ENCODE measurements around the gene RANGRF.

RANGRF gene

DNA sequence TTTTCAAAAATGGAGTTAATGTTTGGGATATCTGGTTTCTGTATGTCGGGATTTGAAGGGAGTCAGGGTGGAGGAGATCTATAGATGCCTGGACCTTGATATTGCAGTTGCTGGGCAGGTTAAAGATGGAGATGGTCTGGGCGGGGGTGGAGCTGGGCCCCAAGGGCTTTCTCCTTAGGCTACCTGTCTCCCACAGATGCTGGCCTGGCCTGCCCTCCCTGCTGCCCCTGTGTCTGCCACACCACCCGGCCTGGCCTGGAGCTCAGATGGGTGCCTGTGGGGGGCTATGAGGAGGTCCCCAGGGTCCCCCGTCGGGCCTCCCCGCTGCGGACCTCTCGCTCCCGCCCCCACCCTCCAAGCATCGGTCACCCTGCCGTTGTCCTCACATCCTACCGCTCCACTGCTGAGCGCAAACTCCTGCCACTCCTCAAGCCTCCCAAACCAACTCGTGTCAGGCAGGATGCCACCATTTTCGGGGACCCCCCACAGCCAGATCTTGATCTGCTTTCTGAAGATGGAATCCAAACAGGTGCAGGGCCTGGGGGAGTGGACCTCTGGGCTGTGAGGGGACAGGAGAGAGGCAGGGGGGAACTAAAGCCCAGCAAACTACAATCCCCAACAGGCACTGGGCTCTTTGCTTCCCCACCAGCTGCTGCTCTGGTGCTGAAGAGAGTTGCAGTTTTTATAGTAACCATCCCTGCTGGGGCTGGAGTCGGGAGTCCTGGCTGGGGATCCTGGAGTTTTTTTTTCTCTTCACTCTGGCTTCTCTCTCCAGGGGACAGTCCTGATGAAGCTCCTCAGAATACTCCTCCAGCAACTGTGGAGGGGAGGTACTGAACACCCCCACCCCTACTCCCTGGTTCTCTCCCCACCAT is 24.5 kb downstream of the RANGRF start:
- DNase-seq (ENCODE audit: low read depth in 3 of 3) = no peak

DNA sequence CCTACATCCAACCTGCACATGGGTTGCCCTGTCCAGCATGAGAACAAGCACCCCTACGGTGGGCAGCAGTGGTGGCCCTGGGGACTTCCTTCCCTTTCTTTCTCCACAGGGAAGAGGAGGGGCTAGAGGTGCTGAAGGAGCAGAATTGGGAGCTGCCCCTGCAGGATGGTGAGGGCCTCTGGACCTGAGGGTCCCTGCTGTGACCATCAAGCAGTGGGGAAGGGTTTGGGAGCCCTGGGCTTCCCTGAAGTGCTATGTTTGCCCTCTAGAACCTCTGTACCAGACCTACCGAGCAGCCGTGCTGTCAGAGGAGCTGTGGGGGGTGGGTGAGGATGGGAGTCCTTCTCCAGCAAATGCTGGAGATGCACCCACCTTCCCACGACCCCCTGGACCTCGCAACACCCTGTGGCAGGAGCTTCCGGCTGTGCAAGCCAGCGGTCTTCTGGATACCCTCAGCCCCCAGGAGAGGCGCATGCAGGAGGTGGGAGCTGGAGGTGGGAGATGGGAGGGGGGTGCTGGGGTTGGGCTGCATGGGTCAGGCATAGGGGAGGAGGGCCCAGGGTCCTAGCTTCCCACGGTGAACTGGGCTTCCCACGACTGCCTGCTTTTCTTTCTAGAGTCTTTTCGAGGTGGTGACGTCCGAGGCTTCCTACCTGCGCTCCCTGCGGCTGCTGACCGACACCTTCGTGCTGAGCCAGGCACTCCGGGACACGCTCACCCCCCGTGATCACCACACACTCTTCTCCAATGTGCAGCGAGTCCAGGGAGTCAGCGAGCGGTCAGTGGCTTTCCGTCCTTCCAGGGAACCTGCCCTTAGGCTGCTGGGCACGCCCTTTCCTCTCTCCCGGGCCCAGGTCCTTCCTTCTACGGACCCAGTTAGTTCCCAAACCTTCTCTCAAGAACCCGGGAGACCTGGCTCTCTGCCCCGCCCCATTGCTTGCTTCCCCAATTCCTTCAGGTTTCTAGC is 26.6 kb downstream of the RANGRF start:
- no peak for DNase-seq (ENCODE audit: low read depth in 3 of 3)

DNA sequence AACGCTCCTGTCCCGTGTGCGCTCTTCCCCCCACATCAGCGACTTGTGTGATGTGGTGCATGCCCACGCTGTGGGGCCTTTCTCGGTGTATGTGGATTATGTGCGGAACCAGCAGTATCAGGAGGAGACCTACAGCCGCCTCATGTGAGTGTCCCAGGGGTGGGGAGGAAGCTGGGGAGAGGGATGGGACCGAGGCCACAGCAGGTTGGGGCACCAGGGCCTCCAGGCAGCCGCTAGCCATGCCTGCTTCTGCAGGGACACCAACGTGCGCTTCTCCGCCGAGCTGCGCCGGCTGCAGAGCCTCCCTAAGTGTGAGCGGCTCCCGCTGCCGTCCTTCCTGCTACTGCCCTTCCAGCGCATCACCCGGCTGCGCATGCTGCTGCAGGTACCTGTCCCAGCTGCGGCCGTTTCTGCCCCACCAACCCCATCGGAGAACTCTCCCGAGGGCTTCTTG is 27.3 kb downstream of the RANGRF start:
- DNase-seq (ENCODE audit: low read depth in 3 of 3) = no peak

- DNase-seq (ENCODE audit: low read depth in 3 of 3) = no peak
Measured at GRCh38 chr17:8318010-8318935, 29.8 kb downstream of the RANGRF start.

DNA sequence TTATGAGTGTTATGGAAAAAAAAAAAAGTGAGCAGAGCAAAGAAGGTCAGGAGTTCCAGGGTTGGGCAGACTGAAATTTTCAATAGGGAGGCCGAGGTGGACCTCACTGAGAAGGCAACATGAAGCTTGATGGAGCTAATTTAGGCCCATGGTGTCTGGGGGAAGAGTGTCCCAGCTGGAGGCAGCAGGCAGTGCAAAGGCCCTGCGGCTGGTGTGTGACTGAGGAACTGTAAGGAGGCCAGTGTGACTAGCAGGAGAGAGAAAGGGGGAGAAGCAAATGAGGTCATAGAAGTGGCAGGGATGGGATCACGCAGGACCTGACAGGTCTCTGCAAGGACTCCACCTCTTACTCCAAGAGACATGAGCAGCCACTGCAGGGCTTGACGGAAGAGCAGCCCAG is 31.8 kb downstream of the RANGRF start:
- no peak for DNase-seq (ENCODE audit: low read depth in 3 of 3)

DNA sequence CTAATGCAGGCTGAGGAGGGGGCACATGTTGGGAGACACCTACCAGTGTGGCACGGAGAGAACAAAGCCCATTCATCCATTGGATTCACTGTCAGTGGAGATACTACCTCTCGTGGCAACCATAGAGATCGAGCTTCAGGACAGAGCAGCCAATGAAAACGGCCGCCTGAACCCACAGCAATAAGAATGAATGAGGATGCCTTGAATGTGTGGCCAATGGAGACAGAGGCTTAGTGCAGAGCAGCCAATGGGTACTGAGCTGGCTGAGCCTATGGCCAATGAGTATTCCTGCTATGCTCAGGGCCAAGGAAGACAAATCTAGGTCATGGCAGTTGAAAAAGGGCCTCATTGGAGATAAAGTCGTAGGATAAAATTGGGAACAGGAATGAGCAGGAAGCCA is 32.5 kb downstream of the RANGRF start:
- no peak for DNase-seq (ENCODE audit: low read depth in 3 of 3)

GRCh38 chr17:8322061-8322460 is 33.6 kb downstream of the RANGRF start:
- no peak for DNase-seq (ENCODE audit: low read depth in 3 of 3)

DNA sequence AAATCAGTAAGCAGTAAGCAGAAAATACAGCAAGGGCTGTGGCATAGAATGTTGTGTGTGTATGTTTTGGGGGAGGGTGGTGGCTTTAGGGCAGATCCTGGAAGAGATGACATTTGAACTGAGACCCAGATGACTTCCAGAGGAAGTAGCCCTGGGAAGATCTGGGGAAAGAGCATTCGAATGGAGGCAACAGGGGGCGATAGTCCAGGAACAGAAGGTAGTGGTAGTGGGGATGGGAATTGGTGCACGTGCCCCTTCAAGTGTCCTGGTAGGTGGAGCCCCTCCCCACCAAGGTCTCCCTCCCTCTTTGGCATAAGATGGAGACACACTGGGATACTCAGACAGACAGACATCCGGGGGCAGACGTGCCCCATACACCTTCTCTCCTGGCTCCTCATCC is 35.7 kb downstream of the RANGRF start:
- DNase-seq (ENCODE audit: low read depth in 3 of 3) = no peak

DNA sequence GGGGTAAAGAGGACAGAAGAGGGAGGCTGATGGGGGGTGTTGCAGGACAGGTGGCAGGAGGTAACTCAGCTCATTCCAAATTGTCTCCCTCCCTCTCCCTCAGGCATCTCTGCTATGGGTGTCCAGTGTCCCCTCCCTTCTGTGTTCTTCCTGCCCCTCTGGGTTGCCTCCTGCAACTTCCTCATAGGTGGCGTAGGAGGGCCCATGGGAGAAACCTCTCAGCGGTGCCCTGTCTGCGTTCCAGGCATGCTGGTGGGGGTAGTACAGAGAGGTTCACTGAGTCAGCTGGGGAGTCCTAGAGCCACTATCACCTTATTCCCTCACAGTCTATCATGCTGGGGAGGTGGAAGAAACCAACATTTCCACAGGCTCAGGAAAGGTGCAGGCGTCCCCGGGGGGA is 36.5 kb downstream of the RANGRF start:
- no peak for DNase-seq (ENCODE audit: low read depth in 3 of 3)

- DNase-seq (ENCODE audit: low read depth in 3 of 3) = peak in 2 of 3 donors; percentile 3 to 11
Measured at GRCh38 chr17:8326511-8327302, 38.2 kb downstream of the RANGRF start.

GRCh38 chr17:8327303-8327649 is 38.8 kb downstream of the RANGRF start:
- no peak for DNase-seq (ENCODE audit: low read depth in 3 of 3)

- no peak for DNase-seq (ENCODE audit: low read depth in 3 of 3)
Measured at GRCh38 chr17:8332128-8332527, 43.7 kb downstream of the RANGRF start.

GRCh38 chr17:8332688-8333087 is 44.2 kb downstream of the RANGRF start:
- no peak for DNase-seq (ENCODE audit: low read depth in 3 of 3)

DNA sequence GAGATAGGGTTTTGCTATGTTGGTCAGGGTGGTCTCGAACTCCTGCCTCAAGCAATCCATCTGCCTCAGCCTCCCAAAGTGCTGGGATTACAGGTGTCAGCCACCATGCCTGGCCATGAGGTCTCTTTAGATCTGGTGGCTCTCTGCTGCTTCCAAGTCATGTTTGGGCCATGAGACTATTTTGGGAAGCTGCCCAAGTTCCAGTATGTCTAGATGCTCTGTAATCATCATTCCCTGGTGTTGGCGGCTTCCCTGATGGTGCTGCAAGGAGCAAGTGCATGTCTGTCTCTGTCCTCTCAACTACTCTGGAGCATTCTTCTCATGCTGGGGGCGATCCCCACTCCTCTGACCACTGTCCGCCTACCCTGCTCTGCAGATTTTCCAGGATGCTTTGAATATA is 44.8 kb downstream of the RANGRF start:
- no peak for DNase-seq (ENCODE audit: low read depth in 3 of 3)

- no peak for DNase-seq (ENCODE audit: low read depth in 3 of 3)
Measured at GRCh38 chr17:8337802-8338752, 49.6 kb downstream of the RANGRF start.

DNA sequence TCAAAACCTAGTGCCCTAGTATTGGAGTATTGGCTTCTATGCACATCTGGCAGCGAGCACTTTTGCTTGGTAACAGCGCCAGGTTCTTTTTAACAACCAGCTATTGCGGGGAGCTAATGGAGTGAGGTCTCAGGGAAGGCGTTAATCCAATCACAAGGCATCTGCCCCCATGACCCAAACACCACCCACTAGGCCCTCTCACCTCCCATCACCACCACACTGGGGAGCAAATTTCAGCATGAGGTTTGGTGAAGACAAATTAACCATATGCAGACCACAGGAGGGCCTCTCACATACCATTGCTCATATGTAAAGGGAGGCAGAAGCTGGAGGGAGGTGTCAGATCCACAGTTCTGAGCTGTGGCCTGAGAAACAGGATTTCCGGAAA is 50.3 kb downstream of the RANGRF start:
- no peak for DNase-seq (ENCODE audit: low read depth in 3 of 3)

DNA sequence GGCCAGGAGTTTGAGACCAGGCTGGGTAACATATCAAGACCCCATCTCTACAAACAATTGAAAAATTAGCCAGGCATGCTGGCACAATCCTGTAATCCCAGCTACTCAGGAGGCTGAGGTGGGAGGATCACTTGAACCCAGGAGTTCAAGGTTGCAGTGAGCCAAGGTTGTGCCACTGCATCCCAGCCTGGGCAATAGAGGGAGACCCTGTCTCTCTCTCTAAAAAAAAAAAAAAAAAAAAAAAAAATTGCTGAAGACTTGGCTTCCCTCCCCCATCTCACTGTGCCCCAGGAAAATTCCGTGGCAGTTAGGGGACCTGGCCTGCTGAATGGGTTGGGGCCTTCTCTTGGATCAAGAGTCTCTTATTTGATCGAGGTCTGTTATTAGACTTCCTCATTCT is 51.1 kb downstream of the RANGRF start, which contains the start of gene ODF4:
ODF4 (plus strand) TSS at position 301 of the 400 bp plus-strand sequence. CDS start 212 bp downstream, outside the sequence.
- DNase-seq (ENCODE audit: low read depth in 3 of 3) = no peak
